DOHH2 (cell line): ENCODE results near the gene MAP3K20.

Experiments
- H3F3A ChIP-seq: fragments of 200-600 bp; sonication (generic), shearing (Covaris generic); 2 replicates; pipeline ENCODE4 v1.6.0; 2016; ENCODE audit warnings: antibody characterized with exemption, mild to moderate bottlenecking; ENCODE audit not compliant: control insufficient read depth, insufficient read depth
- H3K27ac ChIP-seq: fragments of 200-600 bp; sonication (generic); 2 replicates; pipeline ENCODE4 v1.5.1; 2014; ENCODE audit warnings: low read depth, mild to moderate bottlenecking, low read length, moderate library complexity
- H3K27me3 ChIP-seq: fragments of 200-600 bp; sonication (generic); 2 replicates; pipeline ENCODE4 v1.6.1; 2014; ENCODE audit warnings: mild to moderate bottlenecking, low read length, mixed read lengths; ENCODE audit not compliant: control insufficient read depth
- H3K36me3 ChIP-seq: fragments of 200-600 bp; sonication (generic); 2 replicates; pipeline ENCODE4 v1.6.1; 2014; ENCODE audit warnings: mild to moderate bottlenecking, low read length, moderate library complexity, mixed read lengths; ENCODE audit not compliant: control insufficient read depth
- H3K4me1 ChIP-seq: fragments of 200-600 bp; sonication (generic); 2 replicates; pipeline ENCODE4 v1.6.1; 2014; ENCODE audit warnings: mild to moderate bottlenecking, low read length, mixed read lengths; ENCODE audit not compliant: control insufficient read depth
- H3K4me2 ChIP-seq: fragments of 200-600 bp; sonication (generic); 2 replicates; pipeline ENCODE4 v1.6.0; 2014; ENCODE audit warnings: mild to moderate bottlenecking, low read length, moderate library complexity
- H3K4me3 ChIP-seq: fragments of 200-600 bp; sonication (generic); 2 replicates; pipeline ENCODE4 v1.5.1; 2014; ENCODE audit warnings: mild to moderate bottlenecking, low read length, mixed read lengths
- H3K79me2 ChIP-seq: fragments of 200-600 bp; sonication (generic); 2 replicates; pipeline ENCODE4 v1.6.1; 2014; ENCODE audit warnings: mild to moderate bottlenecking, low read length, mixed read lengths; ENCODE audit not compliant: control insufficient read depth
- H3K9me2 ChIP-seq: fragments of 200-600 bp; sonication (generic); replicated peaks from 2 replicates; pipeline ENCODE4 v1.6.1; 2014; ENCODE audit warnings: mild to moderate bottlenecking, low read length, mixed read lengths; ENCODE audit not compliant: control insufficient read depth
- H3K9me3 ChIP-seq: fragments of 200-600 bp; sonication (generic); 2 replicates; pipeline ENCODE4 v1.6.1; 2014; ENCODE audit warnings: antibody characterized with exemption, low read length, mixed read lengths; ENCODE audit not compliant: control insufficient read depth, insufficient read depth
- H4K20me1 ChIP-seq: fragments of 200-600 bp; sonication (generic); 2 replicates; pipeline ENCODE4 v1.6.0; 2014; ENCODE audit warnings: low read depth, mild to moderate bottlenecking, antibody characterized with exemption, low read length, moderate library complexity; ENCODE audit not compliant: control insufficient read depth, insufficient read depth
- EZH2phosphoT487 ChIP-seq: fragments of 200-600 bp; sonication (generic); IDR thresholded peaks from 2 replicates; pipeline ENCODE4 v1.6.1; 2017; ENCODE audit warnings: borderline replicate concordance, mild to moderate bottlenecking, antibody characterized with exemption, low read length, moderate library complexity, mixed read lengths
- TF ChIP-seq, protein P1 (sequence below): fragments of 200-600 bp; sonication (generic); IDR thresholded peaks from one replicate; pipeline ENCODE4 v1.5.1; 2014; ENCODE audit warnings: antibody characterized with exemption, mild to moderate bottlenecking, low read depth, low read length; ENCODE audit not compliant: poor library complexity, severe bottlenecking

The MAP3K20 gene

GRCh38 chr2:173043897-173044519 lies 31.6 kb upstream of the MAP3K20 start:
- H3K9me3 ChIP-seq, result no peaks in the 10 kb centered on the region
- H3K4me1 ChIP-seq, result no peaks in the 10 kb centered on the region
- no peaks in the 10 kb centered on the region for H3K27me3 ChIP-seq
- H3K4me3 ChIP-seq, result no peak overlapping the region
- H3K79me2 ChIP-seq, result no peaks in the 10 kb centered on the region
- H3K4me2 ChIP-seq, result no peak overlapping the region
- no peaks in the 10 kb centered on the region for H3K36me3 ChIP-seq
- H3K27ac ChIP-seq, result no peak overlapping the region
- no peaks in the 10 kb centered on the region for H4K20me1 ChIP-seq
- H3K9me2 ChIP-seq, result no peaks in the 10 kb centered on the region
- H3F3A ChIP-seq, result no peaks in the 10 kb centered on the region
- TF ChIP-seq, protein P1, sequence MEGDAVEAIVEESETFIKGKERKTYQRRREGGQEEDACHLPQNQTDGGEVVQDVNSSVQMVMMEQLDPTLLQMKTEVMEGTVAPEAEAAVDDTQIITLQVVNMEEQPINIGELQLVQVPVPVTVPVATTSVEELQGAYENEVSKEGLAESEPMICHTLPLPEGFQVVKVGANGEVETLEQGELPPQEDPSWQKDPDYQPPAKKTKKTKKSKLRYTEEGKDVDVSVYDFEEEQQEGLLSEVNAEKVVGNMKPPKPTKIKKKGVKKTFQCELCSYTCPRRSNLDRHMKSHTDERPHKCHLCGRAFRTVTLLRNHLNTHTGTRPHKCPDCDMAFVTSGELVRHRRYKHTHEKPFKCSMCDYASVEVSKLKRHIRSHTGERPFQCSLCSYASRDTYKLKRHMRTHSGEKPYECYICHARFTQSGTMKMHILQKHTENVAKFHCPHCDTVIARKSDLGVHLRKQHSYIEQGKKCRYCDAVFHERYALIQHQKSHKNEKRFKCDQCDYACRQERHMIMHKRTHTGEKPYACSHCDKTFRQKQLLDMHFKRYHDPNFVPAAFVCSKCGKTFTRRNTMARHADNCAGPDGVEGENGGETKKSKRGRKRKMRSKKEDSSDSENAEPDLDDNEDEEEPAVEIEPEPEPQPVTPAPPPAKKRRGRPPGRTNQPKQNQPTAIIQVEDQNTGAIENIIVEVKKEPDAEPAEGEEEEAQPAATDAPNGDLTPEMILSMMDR, result no peak
- TF ChIP-seq EZH2phosphoT487, result no peak

DNA sequence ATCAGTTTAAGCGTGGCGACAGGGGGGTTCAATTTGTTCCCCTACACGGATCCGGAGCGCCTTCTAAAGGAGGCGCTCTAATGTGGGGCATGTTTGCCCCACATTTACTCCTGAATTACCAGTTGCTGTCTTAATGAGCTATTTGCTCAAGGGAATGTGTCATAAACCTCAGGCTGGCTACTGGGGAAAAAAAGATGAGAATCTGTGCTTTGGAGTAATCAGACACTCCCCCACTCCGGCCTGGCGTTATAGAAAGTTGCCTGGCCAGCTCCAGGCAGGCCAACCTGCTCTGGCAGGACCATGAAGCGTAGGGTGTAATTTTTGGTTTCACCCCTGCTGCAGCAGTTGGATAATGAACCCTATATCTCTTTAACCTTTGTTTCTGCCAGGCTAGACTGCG lies 31.0 kb upstream of the MAP3K20 start:
- Histone ChIP-seq H3K4me2 (no peak overlapping the region), H3K27me3 (no peaks in the 10 kb centered on the region), H3K9me2 (no peaks in the 10 kb centered on the region), H3K79me2 (no peaks in the 10 kb centered on the region), H3K4me3 (no peak overlapping the region), H3K4me1 (no peaks in the 10 kb centered on the region), H3K27ac (no peak overlapping the region), H3K36me3 (no peaks in the 10 kb centered on the region), H3K9me3 (no peaks in the 10 kb centered on the region), H4K20me1 (no peaks in the 10 kb centered on the region), H3F3A (no peaks in the 10 kb centered on the region)
- TF ChIP-seq EZH2phosphoT487, result no peak
- TF ChIP-seq, protein P1, result no peak

- no peaks in the 10 kb centered on the region for H3K9me2 ChIP-seq
- no peak overlapping the region for H3K4me2 ChIP-seq
- H3K79me2 ChIP-seq, result no peaks in the 10 kb centered on the region
- TF ChIP-seq EZH2phosphoT487, result no peak
- TF ChIP-seq, protein P1, result no peak
- H3F3A ChIP-seq, result no peaks in the 10 kb centered on the region
- no peaks in the 10 kb centered on the region for H3K27me3 ChIP-seq
- H3K27ac ChIP-seq, result no peak overlapping the region
- no peaks in the 10 kb centered on the region for H3K4me1 ChIP-seq
- no peaks in the 10 kb centered on the region for H3K9me3 ChIP-seq
- no peaks in the 10 kb centered on the region for H4K20me1 ChIP-seq
- no peak overlapping the region for H3K4me3 ChIP-seq
- H3K36me3 ChIP-seq, result no peaks in the 10 kb centered on the region
Observed at GRCh38 chr2:173045181-173045580, 30.5 kb upstream of the MAP3K20 start.
